HK-2 (cell line): ENCODE data around the gene CKAP5.
"Not testable (repeated sequence)": the region's sequence is repeated elsewhere in the genome, so short reads cannot be mapped to it uniquely, and the experiment has no call there.

Source experiments
- DNase-seq: peaks from one replicate; pipeline ENCODE4 v3.0.0-alpha.2; 2018; ENCODE audit not compliant: unreplicated experiment

CKAP5 gene

GRCh38 chr11:46726206-46726862, 119.7 kb downstream of the CKAP5 start:
- no peak for DNase-seq

GRCh38 chr11:46725338-46726205, 120.5 kb downstream of the CKAP5 start:
- DNase-seq, result no peak

- DNase-seq, result no peak
These were observed 122.0 kb downstream of the CKAP5 start for GRCh38 chr11:46724088-46724487.

GRCh38 chr11:46723359-46723680, 122.8 kb downstream of the CKAP5 start:
- DNase-seq, result no peak

GRCh38 chr11:46722566-46723358, 123.3 kb downstream of the CKAP5 start:
- no peak for DNase-seq

- DNase-seq, result no peak
These were observed 124.8 kb downstream of the CKAP5 start for GRCh38 chr11:46721286-46721685.

- DNase-seq, result no peak
These were observed 126.4 kb downstream of the CKAP5 start for GRCh38 chr11:46719543-46720218.

GRCh38 chr11:46719048-46719542, 127.0 kb downstream of the CKAP5 start, which contains the start of gene F2:
TSS of gene F2 (plus strand) at chr11:46719213. CDS start at chr11:46719236, 23 bp downstream.
- DNase-seq, result no peak

GRCh38 chr11:46718155-46719019, 127.7 kb downstream of the CKAP5 start:
- no peak for DNase-seq

- DNase-seq, result not testable (repeated sequence)
These were observed 128.3 kb downstream of the CKAP5 start for GRCh38 chr11:46717825-46718154.

- no peak for DNase-seq
These were observed 133.1 kb downstream of the CKAP5 start for GRCh38 chr11:46712874-46713576.

- DNase-seq, result no peak
These were observed 134.8 kb downstream of the CKAP5 start for GRCh38 chr11:46711303-46711702.

- peak; percentile 46 for DNase-seq
These were observed 135.2 kb downstream of the CKAP5 start for GRCh38 chr11:46710821-46711269.

- DNase-seq, result not testable (repeated sequence)
These were observed 136.7 kb downstream of the CKAP5 start for GRCh38 chr11:46709351-46709750.

GRCh38 chr11:46706886-46707285, 139.2 kb downstream of the CKAP5 start:
- DNase-seq, result no peak

- DNase-seq, result no peak
These were observed 140.9 kb downstream of the CKAP5 start for GRCh38 chr11:46705070-46705688.

- DNase-seq, result no peak
These were observed 144.9 kb downstream of the CKAP5 start for GRCh38 chr11:46701078-46701654.

GRCh38 chr11:46700241-46701077, 145.6 kb downstream of the CKAP5 start, which contains the start of the genes ARHGAP1 and ZNF408:
TSS of gene ARHGAP1 (minus strand) at chr11:46700619. CDS start at chr11:46696107, 4,512 bp downstream.
TSS of gene ZNF408 (plus strand) at chr11:46701031. CDS start at chr11:46701048, 17 bp downstream.
- DNase-seq, result peak; percentile 95
